ENCODE results near the gene RIT2.

Gene RIT2

GRCh38 chr18:43115076-43115921 lies at the start of gene RIT2:
Gene RIT2 (minus strand): TSS chr18:43115685.
- DNase-seq = no peak

- no peak for DNase-seq
These were observed 46.0 kb upstream of the RIT2 start for GRCh38 chr18:43161528-43161927.

GRCh38 chr18:43160509-43160908 lies 45.0 kb upstream of the RIT2 start:
- no peak for DNase-seq

GRCh38 chr18:43159926-43160325 lies 44.4 kb upstream of the RIT2 start:
- DNase-seq = no peak

GRCh38 chr18:43159086-43159770 lies 43.7 kb upstream of the RIT2 start:
- DNase-seq = no peak

- DNase-seq = no peak
These were observed 42.9 kb upstream of the RIT2 start for GRCh38 chr18:43158381-43158780.

GRCh38 chr18:43155842-43156241 lies 40.4 kb upstream of the RIT2 start:
- no peak for DNase-seq

GRCh38 chr18:43148231-43148630 lies 32.7 kb upstream of the RIT2 start:
- DNase-seq = no peak

- DNase-seq = no peak
These were observed 25.7 kb upstream of the RIT2 start for GRCh38 chr18:43141208-43141607.

- no peak for DNase-seq
These were observed 23.9 kb upstream of the RIT2 start for GRCh38 chr18:43139288-43139946.

- DNase-seq = no peak
These were observed 19.4 kb upstream of the RIT2 start for GRCh38 chr18:43134876-43135275.

- no peak for DNase-seq
These were observed 15.3 kb upstream of the RIT2 start for GRCh38 chr18:43130716-43131260.

GRCh38 chr18:43129946-43130524 lies 14.6 kb upstream of the RIT2 start:
- no peak for DNase-seq

GRCh38 chr18:43125471-43125870 lies 10.0 kb upstream of the RIT2 start:
- no peak for DNase-seq

GRCh38 chr18:43122955-43123354 lies 7.5 kb upstream of the RIT2 start:
- DNase-seq = no peak

GRCh38 chr18:43116699-43117294 lies 1.3 kb upstream of the RIT2 start:
- no peak for DNase-seq

GRCh38 chr18:43113220-43113895 lies 2.1 kb downstream of the RIT2 start:
- DNase-seq = no peak

GRCh38 chr18:43108882-43109281 lies 6.6 kb downstream of the RIT2 start:
- DNase-seq = no peak

GRCh38 chr18:43108469-43108868 lies 7.0 kb downstream of the RIT2 start:
- DNase-seq = no peak

GRCh38 chr18:43093646-43094045 lies 21.8 kb downstream of the RIT2 start:
- DNase-seq = no peak

- DNase-seq = no peak
These were observed 22.9 kb downstream of the RIT2 start for GRCh38 chr18:43092539-43092938.

- no peak for DNase-seq
These were observed 34.1 kb downstream of the RIT2 start for GRCh38 chr18:43081396-43081795.

All from stimulated activated CD4-positive, alpha-beta T cell treated with anti-CD3 and anti-CD28 coated beads, Interleukin-4, amount 100 ng/mL, for 24 hours (primary cell).